GM18868 (cell line): ENCODE results near the gene PRDM1.
A peak's percentile ranks its signal among the peaks of the same experiment; 100 is the strongest.

Experiments
- ATAC-seq: cut with Tn5 transposase; IDR thresholded peaks from one replicate; pipeline ENCODE4 v1.9.1; 2021; ENCODE audit warnings: mild to moderate bottlenecking, moderate library complexity; ENCODE audit not compliant: unreplicated experiment

PRDM1 gene

GRCh38 chr6:106113256-106113959 is 27.3 kb downstream of the PRDM1 start:
- ATAC-seq = no peak

DNA sequence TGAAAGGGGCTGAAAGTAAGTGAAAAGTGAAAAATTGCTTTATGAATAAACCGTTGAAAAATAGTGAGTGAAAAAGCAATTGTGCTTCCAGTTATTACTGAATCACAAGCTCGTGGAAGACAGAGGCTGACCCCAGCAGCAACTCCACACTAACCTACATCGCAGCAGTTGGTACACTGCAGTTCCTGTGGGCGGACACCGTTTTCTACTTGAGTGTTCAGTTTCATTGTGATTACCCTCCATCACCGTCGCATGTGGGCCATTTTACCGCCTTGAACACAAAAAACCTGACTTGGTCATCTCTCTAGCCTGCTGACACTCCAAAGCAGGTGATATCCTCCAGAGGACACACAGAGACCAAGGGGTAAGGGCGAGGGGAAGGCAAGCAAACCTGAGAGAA is 28.4 kb downstream of the PRDM1 start:
- ATAC-seq = peak; percentile 91

- ATAC-seq = no peak
These were observed 29.1 kb downstream of the PRDM1 start for GRCh38 chr6:106115286-106115685.

- no peak for ATAC-seq
These were observed 30.1 kb downstream of the PRDM1 start for GRCh38 chr6:106116125-106116832.

DNA sequence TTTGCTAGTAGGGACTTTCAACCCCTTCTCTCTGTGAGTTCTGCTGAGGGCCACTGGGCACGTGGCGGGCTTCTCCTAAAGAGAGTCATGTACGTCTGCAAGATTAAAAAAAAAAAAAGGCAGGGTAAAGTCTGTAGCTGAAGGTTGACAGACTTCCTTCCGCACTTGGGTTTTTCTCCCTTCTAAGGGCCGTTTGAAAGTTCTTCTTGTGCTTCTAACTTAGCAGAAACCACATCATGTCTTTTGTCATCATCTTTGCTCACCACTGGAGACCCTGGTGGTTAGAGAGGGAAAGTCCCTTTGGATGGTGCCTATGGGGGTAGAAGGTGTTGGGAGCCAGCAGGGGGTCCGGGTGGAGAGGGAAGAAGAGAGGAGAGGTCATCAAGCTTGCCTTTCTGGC is 31.4 kb downstream of the PRDM1 start:
- ATAC-seq = no peak

GRCh38 chr6:106118835-106119431 is 32.8 kb downstream of the PRDM1 start:
- no peak for ATAC-seq

DNA sequence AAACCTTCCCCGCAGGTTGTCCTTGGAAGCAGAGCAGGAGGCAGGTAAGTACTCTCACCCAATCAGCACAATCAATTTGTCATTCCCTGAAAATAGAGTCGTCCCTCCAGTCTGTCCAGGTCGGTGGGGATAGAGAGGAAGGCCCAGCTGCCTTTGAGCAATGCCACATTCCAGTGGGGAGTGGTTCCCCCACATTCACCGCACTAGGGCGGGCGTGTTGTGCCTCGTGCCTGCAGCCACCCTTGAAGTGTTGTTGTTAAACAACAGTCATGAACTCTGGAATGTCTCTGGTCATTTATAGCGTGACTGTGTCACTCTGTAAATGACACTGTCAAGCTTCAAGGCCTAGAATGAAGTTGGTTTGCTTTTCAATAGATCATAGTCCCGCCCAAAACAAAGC is 33.4 kb downstream of the PRDM1 start:
- ATAC-seq = no peak

DNA sequence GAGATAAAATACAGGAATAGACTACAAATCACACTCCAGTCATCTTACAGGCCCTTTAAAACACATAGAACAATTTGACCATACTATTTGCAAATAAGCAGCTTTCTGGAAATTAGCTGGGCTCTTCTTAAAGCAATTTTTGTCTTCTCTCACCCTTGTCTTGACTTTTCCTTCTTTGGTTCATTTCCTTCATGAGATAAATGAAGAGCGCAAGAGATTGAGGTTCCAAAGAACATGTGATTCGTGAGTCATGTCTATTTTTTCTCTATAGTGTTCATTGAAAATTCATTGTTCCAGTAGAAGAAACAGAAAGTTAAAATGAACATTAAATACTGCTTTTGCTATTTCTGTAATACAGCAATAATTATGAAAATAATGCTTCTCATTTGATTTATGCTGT is 33.9 kb downstream of the PRDM1 start:
- ATAC-seq = no peak

DNA sequence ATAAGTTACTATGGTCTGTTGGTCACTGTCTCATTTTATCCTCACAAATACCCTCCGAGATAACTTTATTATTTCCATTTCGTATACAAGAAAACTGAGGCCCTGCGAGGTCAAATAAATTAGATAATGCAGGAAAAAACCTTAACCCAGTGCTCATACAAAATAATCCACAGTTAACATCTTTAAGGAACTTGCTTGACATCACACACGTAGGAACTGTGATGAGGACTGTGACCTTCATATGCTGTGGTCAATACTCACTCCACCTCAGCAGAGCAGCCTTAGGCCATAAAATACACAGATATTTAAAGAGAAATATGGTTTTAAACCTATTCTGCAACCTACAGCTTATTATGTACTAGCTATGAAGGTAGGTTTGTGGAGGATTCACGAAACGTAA is 34.3 kb downstream of the PRDM1 start:
- no peak for ATAC-seq

DNA sequence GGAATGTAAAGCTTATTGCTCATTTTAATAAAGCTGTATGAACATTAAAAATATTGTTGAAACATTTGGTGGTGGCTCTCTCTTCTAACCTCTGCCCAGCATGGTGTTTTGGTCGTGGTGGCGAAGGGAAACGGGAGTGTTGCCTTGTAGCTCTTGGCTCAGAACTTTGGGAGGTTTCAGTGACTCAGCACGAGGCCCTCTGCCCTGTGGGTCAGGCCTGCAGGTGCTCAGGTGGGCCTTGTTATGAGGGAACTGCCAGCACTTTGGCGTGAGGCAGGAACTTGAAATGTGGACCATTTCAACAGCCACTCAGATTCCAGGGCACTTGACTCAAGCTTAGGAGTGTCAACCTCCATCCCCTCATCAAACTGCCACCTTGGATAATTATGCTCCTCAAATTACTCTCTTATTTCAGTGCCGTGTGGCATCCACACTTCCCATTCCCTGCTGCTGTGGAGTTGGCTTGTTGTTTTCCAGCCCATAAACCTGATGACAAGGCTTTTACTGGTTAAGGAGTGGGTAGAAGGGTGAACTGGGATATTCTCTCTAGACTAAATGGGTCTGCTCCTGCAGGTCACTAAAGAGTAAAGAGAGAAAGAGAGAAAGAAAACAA is 36.3 kb downstream of the PRDM1 start:
- no peak for ATAC-seq

GRCh38 chr6:106122938-106123656 is 37.0 kb downstream of the PRDM1 start:
- no peak for ATAC-seq

DNA sequence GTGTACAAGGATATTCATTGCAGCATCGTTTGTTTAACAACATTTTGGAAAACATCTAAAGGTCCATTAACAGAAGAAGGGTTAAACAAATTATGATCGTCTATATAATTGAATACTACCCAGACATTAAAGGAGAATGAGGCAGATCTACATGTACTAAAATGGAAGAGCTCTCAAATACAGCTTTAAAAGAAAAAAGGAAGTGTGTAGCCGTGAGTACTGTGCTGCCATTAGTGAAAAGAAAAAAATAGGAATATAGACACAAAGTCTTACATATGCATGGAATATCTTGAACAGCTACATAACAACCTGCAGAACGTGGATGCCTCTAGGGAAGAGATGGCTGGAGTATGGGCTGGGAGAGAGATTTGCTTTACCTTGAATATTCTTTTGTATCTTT is 37.9 kb downstream of the PRDM1 start:
- no peak for ATAC-seq

DNA sequence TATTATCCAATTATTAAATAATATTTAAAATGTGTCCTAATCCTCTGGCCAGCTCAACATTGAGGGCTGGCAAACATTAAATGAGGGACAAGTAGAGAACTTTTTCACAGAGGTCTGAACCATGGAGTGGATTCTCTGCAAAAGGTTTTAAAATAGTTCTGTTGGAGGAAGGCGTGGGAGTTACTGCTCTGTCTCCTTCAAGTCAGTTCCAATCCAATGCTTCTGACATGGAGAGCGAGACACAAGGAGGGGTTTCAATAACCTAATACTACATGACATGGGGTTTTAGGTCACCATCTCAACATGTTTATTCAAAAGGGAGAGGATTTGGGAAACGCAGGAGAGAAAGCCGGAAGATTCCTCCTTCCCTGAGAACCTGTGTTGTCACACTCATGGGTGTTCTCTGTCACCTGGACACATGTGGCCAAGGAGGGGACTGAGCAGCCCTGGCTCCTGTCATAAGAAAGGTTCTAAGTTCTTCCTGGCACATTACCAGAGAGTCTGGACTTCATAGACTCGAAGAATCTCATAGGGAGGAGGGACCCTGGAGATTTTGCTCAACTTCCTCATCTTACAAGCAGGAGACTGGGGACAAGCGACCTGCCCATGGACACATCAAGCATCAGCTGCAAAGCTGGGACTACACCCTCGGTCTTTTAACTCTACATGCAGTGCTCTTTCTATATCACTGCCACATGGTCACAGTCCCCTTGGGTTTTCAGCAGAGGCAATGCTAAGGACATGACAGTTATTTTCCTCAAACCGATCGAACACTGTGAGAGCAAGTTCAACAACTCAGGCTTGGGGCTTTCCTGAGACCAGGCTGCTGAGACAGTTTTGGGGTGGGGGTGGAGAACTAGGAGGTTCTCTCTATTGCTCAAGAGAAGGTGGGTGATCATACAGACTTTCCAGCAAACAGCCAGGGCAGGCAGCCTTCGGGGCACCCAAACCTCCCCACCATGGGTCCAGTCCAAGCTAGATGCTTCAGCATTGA is 38.6 kb downstream of the PRDM1 start:
- no peak for ATAC-seq

- no peak for ATAC-seq
These were observed 39.8 kb downstream of the PRDM1 start for GRCh38 chr6:106125925-106126435.

DNA sequence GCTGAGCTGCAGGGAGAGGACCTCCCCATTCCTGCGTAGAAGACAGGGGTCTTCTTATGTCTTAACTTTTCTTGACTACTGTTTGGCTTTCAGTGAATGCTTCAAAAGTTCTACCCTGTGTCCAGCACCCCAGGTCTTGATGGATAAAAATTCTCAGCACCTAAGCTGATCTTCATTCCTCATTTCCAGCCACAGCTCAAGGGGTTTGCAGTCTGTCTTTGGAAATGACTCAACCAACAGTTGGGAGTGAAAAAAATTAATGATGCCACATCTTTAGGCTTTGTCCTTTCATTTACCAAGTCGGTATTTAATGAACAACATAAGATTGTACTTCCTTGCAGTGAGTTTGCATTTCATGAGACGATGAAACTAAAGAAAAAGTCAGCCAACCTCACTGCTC is 40.3 kb downstream of the PRDM1 start:
- no peak for ATAC-seq

GRCh38 chr6:106128981-106129781 is 43.0 kb downstream of the PRDM1 start:
- ATAC-seq = no peak

DNA sequence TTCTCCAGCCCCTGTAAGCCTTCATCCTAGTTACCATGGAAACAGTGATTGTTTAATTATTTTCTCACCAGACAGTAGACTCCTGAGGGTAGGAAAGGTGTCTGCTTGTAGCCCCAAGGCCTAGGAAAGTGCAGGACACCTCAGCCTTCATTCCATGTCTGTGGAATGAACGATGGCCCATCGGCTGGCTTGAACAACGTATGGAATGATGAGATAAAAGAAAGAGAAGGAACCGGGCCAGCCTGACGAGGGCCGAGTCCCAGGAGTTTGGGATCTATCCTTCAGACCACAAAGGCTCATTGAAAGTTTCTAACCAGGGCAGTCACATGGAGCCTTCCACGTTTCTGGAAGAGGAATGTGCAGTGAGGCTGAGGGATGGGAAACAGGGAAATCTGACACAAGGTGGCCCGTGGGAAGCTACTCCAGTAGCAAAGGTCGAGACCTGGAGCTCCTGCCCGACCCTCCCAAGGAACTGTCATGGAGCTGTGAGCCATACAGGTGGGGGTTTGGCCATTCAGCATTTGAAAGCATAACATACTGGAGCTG is 46.1 kb downstream of the PRDM1 start:
- no peak for ATAC-seq

DNA sequence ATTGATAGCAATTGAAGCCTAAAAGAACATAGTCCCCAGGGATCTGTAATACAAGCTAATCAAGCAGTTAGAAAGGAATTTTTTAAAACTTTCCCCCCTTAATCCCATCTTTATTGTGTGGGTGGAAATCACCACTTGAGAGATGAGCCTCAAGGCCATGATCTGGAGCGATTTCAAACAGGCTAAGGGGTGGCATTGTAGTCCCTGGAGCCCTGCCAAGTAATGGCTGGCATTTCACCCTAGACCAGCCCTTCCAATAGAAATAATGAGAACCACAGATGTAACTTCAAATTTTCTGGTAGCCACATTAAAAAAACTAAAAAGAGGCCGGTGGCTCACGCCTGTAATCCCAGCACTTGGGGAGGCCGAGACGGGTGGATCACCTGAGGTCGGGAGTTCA is 46.9 kb downstream of the PRDM1 start:
- ATAC-seq = no peak
